ENCODE results near the gene SEMA3F. TPM values are rescaled to one million over a fixed set of nuclear protein-coding genes. Genes with fewer than 3 reads are reported as not detected.

Gene SEMA3F
- total RNA-seq, 6 experiments from 2014 or later: 1.2 to 5.9 (median 4.2) TPM

- 71% methylated on average over 2 of the region's 2 CpGs for WGBS (ENCODE audit: insufficient coverage, low coverage, low lambda C conversion rate, missing lambda C conversion rate)
- intact Hi-C loops (cut with DNase I): loop anchor here (2.0 to 10.0 kb wide), 2 partner anchors 67 to 143 kb away; partner anchors contain the start of gene SEMA3B (in 1 of the 2)
Measured at GRCh38 chr3:50122071-50122470, 33.1 kb upstream of the SEMA3F start.

GRCh38 chr3:50122661-50123391 lies 32.3 kb upstream of the SEMA3F start:
- Histone ChIP-seq H3K27ac (no peak overlapping the region), H3K27me3 (no peaks in the 10 kb centered on the region), H3K9me3 (no peaks in the 10 kb centered on the region), H3K4me3 (no peak overlapping the region), H3K4me1 (no peaks in the 10 kb centered on the region), H3K36me3 (peaks cover 0 to 25% (median 10%) of the 10 kb centered on the region in 4 donors)
- 72% methylated on average over 4 of the region's 14 CpGs for WGBS (ENCODE audit: insufficient coverage, low coverage, low lambda C conversion rate, missing lambda C conversion rate)
- TF ChIP-seq, protein P1, sequence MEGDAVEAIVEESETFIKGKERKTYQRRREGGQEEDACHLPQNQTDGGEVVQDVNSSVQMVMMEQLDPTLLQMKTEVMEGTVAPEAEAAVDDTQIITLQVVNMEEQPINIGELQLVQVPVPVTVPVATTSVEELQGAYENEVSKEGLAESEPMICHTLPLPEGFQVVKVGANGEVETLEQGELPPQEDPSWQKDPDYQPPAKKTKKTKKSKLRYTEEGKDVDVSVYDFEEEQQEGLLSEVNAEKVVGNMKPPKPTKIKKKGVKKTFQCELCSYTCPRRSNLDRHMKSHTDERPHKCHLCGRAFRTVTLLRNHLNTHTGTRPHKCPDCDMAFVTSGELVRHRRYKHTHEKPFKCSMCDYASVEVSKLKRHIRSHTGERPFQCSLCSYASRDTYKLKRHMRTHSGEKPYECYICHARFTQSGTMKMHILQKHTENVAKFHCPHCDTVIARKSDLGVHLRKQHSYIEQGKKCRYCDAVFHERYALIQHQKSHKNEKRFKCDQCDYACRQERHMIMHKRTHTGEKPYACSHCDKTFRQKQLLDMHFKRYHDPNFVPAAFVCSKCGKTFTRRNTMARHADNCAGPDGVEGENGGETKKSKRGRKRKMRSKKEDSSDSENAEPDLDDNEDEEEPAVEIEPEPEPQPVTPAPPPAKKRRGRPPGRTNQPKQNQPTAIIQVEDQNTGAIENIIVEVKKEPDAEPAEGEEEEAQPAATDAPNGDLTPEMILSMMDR (IDR thresholded peaks at IDR 0.05): no peak
- no peak for TF ChIP-seq POLR2A (IDR thresholded peaks at IDR 0.05)
- intact Hi-C loops (cut with DNase I): loop anchor here (2.0 to 10.0 kb wide), 2 partner anchors 66 to 142 kb away; partner anchors contain the start of gene SEMA3B (in 1 of the 2)
- DNase-seq (peak in 1 of 3 donors; percentile 38), ATAC-seq (no peak)

More at GRCh38 chr3:50122071-50122470, 33.1 kb upstream of the SEMA3F start:
- no peak overlapping the region for H3K27ac ChIP-seq
- H3K4me1 ChIP-seq: no peaks in the 10 kb centered on the region
- no peak for TF ChIP-seq POLR2A (IDR thresholded peaks at IDR 0.05)
- TF ChIP-seq, protein P1 (IDR thresholded peaks at IDR 0.05): no peak
- H3K36me3 ChIP-seq: peaks cover 0 to 32% (median 15%) of the 10 kb centered on the region in 4 donors
- H3K4me3 ChIP-seq: no peak overlapping the region
- DNase-seq: peak in 1 of 3 donors; percentile 22
- peak in 1 of 4 donors; percentile 3 for ATAC-seq
- H3K27me3 ChIP-seq: no peaks in the 10 kb centered on the region
- H3K9me3 ChIP-seq: no peaks in the 10 kb centered on the region

GRCh38 chr3:50123394-50124051 lies 31.6 kb upstream of the SEMA3F start:
- Histone ChIP-seq H3K9me3 (no peaks in the 10 kb centered on the region), H3K27me3 (no peaks in the 10 kb centered on the region), H3K27ac (no peak overlapping the region), H3K36me3 (peaks cover 0 to 18% (median 7%) of the 10 kb centered on the region in 4 donors), H3K4me1 (no peaks in the 10 kb centered on the region), H3K4me3 (no peak overlapping the region)
- TF ChIP-seq, protein P1 (IDR thresholded peaks at IDR 0.05): no peak
- no peak for TF ChIP-seq POLR2A (IDR thresholded peaks at IDR 0.05)
- intact Hi-C loops (cut with DNase I): loop anchor here (2.0 to 10.0 kb wide), 2 partner anchors 65 to 141 kb away; partner anchors contain the start of gene SEMA3B (in 1 of the 2)
- DNase-seq: peak in 1 of 3 donors; percentile 18
- no CpG with 5 or more reads among the region's 4 CpGs for WGBS (ENCODE audit: insufficient coverage, low coverage, low lambda C conversion rate, missing lambda C conversion rate)
- ATAC-seq: no peak

- intact Hi-C loops (cut with DNase I): loop anchor here in 1 of 2 donors (10.0 kb wide), 1 partner anchor 141 kb away; the partner anchor contains the start of gene SEMA3B
- Histone ChIP-seq H3K9me3 (no peaks in the 10 kb centered on the region), H3K4me1 (no peaks in the 10 kb centered on the region), H3K4me3 (no peak overlapping the region), H3K27ac (no peak overlapping the region), H3K36me3 (peaks cover 0 to 11% (median 4%) of the 10 kb centered on the region in 4 donors), H3K27me3 (no peaks in the 10 kb centered on the region)
- DNase-seq (peak in 1 of 3 donors; percentile 50), ATAC-seq (no peak)
- WGBS (ENCODE audit: insufficient coverage, low coverage, low lambda C conversion rate, missing lambda C conversion rate): 19% methylated on average over 10 of the region's 15 CpGs
- TF ChIP-seq, protein P1 (IDR thresholded peaks at IDR 0.05): no peak
- TF ChIP-seq POLR2A (IDR thresholded peaks at IDR 0.05): no peak
Measured at GRCh38 chr3:50124052-50124799, 30.9 kb upstream of the SEMA3F start.

Measured in right lobe of liver (tissue), 6 donors.